Stomach (tissue), 4 donors: ENCODE data around the gene HAO2.

Source experiments
- EP300 ChIP-seq: sonication (generic); formaldehyde crosslinking; IDR thresholded peaks from one replicate; pipeline ENCODE4 v1.6.1; 2017; ENCODE audit warnings: antibody characterized with exemption
- POLR2A ChIP-seq, 4 donors: fragments of 450-650 bp; IDR thresholded peaks; one replicate each; pipeline ENCODE4 v1.6.1; 2016; ENCODE audit warnings: antibody characterized with exemption in 4 of 4, control low read depth in 2 of 4, mild to moderate bottlenecking in 1 of 4, moderate library complexity in 1 of 4
- POLR2AphosphoS5 ChIP-seq, 3 donors: sonication (generic); formaldehyde crosslinking; IDR thresholded peaks; one replicate each; pipeline ENCODE4 v1.6.1; 2016; ENCODE audit warnings: antibody characterized with exemption in 3 of 3
- TF ChIP-seq, protein P1 (sequence below), 7 experiments: fragments of 450-650 bp in 4 of 7; fragments of 200-600 bp in 3 of 7; sonication (generic) in 3 of 7; IDR thresholded peaks; one replicate each; pipeline ENCODE4 v1.5.1; 2016 to 2019; ENCODE audit warnings: antibody characterized with exemption in 7 of 7, control low read depth in 2 of 7, mild to moderate bottlenecking in 1 of 7

GRCh38 chr1:119371815-119372214, 3.2 kb downstream of the HAO2 start:
- TF ChIP-seq POLR2AphosphoS5 (IDR thresholded peaks at IDR 0.05), result no peak
- TF ChIP-seq, protein P1, sequence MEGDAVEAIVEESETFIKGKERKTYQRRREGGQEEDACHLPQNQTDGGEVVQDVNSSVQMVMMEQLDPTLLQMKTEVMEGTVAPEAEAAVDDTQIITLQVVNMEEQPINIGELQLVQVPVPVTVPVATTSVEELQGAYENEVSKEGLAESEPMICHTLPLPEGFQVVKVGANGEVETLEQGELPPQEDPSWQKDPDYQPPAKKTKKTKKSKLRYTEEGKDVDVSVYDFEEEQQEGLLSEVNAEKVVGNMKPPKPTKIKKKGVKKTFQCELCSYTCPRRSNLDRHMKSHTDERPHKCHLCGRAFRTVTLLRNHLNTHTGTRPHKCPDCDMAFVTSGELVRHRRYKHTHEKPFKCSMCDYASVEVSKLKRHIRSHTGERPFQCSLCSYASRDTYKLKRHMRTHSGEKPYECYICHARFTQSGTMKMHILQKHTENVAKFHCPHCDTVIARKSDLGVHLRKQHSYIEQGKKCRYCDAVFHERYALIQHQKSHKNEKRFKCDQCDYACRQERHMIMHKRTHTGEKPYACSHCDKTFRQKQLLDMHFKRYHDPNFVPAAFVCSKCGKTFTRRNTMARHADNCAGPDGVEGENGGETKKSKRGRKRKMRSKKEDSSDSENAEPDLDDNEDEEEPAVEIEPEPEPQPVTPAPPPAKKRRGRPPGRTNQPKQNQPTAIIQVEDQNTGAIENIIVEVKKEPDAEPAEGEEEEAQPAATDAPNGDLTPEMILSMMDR (IDR thresholded peaks at IDR 0.05), result no peak
- TF ChIP-seq POLR2A (IDR thresholded peaks at IDR 0.05), result no peak
- no peak for TF ChIP-seq EP300
